NCI-H2107 treated with DMSO at 0.1 percent for 48 hours (cell line): ENCODE measurements around the gene PCCA.
"Not testable (repeated sequence)": the region's sequence is repeated elsewhere in the genome, so short reads cannot be mapped to it uniquely, and the experiment has no call there.

Source experiments
- DNase-seq: peaks from one replicate; lab custom pipeline; 2025; ENCODE audit not compliant: unreplicated experiment; lab: John Stamatoyannopoulos, UW

The PCCA gene

DNA sequence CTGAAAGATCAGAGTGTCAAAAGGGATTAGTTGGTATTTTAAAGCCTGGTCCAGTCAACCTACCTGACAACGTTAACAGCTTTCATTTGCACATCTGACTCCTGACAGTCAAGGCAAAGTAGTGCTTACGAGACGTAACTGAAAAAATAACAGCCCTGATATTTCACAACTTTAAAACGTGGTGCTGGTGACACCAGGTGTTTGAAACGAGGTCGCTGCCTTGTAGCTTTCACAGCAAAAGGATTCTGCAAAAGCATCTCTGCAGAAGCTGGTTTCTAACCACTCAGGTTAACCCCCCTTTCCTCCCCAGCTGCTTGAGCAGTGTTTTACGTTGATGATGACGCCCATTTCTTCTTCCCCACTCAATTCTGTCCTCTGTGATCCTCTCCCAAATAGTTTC, 476.4 kb downstream of the PCCA start:
- peak; percentile 14 for DNase-seq

DNA sequence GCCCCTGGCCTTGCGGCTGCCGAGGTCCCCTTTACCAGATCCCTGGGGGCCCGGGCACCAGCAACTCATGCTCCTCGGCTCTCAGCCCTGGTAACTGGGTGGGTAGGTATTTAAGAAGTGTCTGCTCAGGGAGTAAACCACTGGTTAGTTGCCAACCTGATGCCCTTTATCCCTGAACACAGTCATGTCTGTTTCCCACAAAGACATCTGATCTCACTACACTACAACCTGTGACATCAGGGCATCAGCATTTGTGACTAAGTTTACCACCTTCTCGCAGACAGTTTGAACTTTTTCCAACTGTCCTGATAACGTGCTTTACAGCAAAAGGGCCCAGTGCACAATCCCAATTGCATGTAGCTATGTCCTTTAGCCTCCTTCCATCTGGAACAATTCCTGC, 477.6 kb downstream of the PCCA start:
- no peak for DNase-seq

GRCh38 chr13:100573121-100573520, 484.2 kb downstream of the PCCA start:
- peak; percentile 86 for DNase-seq

GRCh38 chr13:100577239-100577638, 488.3 kb downstream of the PCCA start:
- DNase-seq: not testable (repeated sequence)
